ENCODE measurements around the gene OLFML2A. TPM values are rescaled to one million over a fixed set of nuclear protein-coding genes. Genes with fewer than 3 reads are reported as not detected.

OLFML2A gene
- total RNA-seq, 1 experiment from 2014 or later = 5.8 TPM

GRCh38 chr9:124741662-124742061 lies 35.3 kb upstream of the OLFML2A start:
- H3K9me3 ChIP-seq (ENCODE audit: control insufficient read depth, low read depth, low read length) = no peaks in the 10 kb centered on the region
- H3K9me3 Mint-ChIP-seq = no peaks in the 10 kb centered on the region
- no peak overlapping the region for H3K56ac ChIP-seq (ENCODE audit: insufficient read length, low read depth, low read length)
- no peak overlapping the region for H4K91ac ChIP-seq (ENCODE audit: insufficient read length, low read depth, low read length)
- peaks cover 4% of the 10 kb centered on the region; the same call in 1 of the 2 replicates for H3K4me1 ChIP-seq (ENCODE audit: insufficient read depth, low read length)
- H3K79me1 ChIP-seq (ENCODE audit: insufficient read depth, low read depth, low read length, poor library complexity, severe bottlenecking) = no peaks in the 10 kb centered on the region
- peaks cover 0 to 12% (median 5%) of the 10 kb centered on the region in 3 experiments; a peak in 5 of 7 replicates for H3K36me3 Mint-ChIP-seq (ENCODE audit: insufficient read depth in 1 of 3, low read depth in 3 of 3)
- no peak overlapping the region for H2BK15ac ChIP-seq (ENCODE audit: low read depth, low read length)
- no peak overlapping the region for H4K8ac ChIP-seq (replicated peaks; ENCODE audit: insufficient read length, low read depth, low read length)
- no peak overlapping the region for H3K4me2 ChIP-seq (ENCODE audit: insufficient read depth, insufficient read length, low read length)
- H4K5ac ChIP-seq (ENCODE audit: insufficient read length, low read depth, low read length) = no peak overlapping the region
- H3K27me3 Mint-ChIP-seq (ENCODE audit: low read depth) = no peaks in the 10 kb centered on the region
- no peak overlapping the region for H3K14ac ChIP-seq (ENCODE audit: insufficient read depth, low read length)
- DNase-seq = no peak
- H3K18ac ChIP-seq (ENCODE audit: insufficient read length, low read depth, low read length) = no peak overlapping the region
- no peak overlapping the region for H3T11ph ChIP-seq (ENCODE audit: low read length)
- H4K20me1 ChIP-seq (ENCODE audit: control insufficient read depth, insufficient read depth, insufficient read length) = no peaks in the 10 kb centered on the region
- H3K27ac Mint-ChIP-seq = peak overlapping the region in 2 of 3 experiments; percentile 10 to 66; a peak in 4 of 7 replicates
- no peaks in the 10 kb centered on the region for H3K27me3 ChIP-seq (ENCODE audit: insufficient read depth, low read length)
- peaks cover 11 to 18% of the 10 kb centered on the region in 2 experiments for H3K4me1 Mint-ChIP-seq
- no peak overlapping the region for H2AK5ac ChIP-seq (ENCODE audit: insufficient read length, low read length)
- no peak overlapping the region for H2BK12ac ChIP-seq (ENCODE audit: insufficient read length, low read depth, low read length)
- no peak overlapping the region for H3K9ac ChIP-seq (ENCODE audit: extremely low read depth, insufficient read length, low read length)
- no peaks in the 10 kb centered on the region for H3K23me2 ChIP-seq (ENCODE audit: insufficient read length, low read depth, low read length, poor library complexity, severe bottlenecking)
- no CpG with 5 or more reads among the region's 4 CpGs for WGBS (ENCODE audit: extremely low coverage, insufficient read length, low lambda C conversion rate)
- no peak overlapping the region for H3K27ac ChIP-seq (ENCODE audit: insufficient read length, low read depth, low read length)
- no peak overlapping the region for H2BK5ac ChIP-seq (ENCODE audit: insufficient read length, low read length)
- H3K79me2 ChIP-seq (ENCODE audit: insufficient read depth, low read length) = peaks cover 13% of the 10 kb centered on the region; the same call in 1 of the 2 replicates
- H3K23ac ChIP-seq (ENCODE audit: insufficient read length, low read depth, low read length) = no peak overlapping the region
- no peak overlapping the region for H3K4me3 Mint-ChIP-seq
- H2AFZ ChIP-seq (ENCODE audit: low read length) = no peak overlapping the region
- no peak overlapping the region for H3K4ac ChIP-seq (ENCODE audit: low read depth, low read length)
- TF ChIP-seq CTCF (conservative IDR thresholded peaks at IDR 0.05) = no peak
- no peak overlapping the region for H2BK120ac ChIP-seq (ENCODE audit: low read depth, low read length, poor library complexity, severe bottlenecking)
- no peak overlapping the region for H2BK20ac ChIP-seq (ENCODE audit: low read depth, low read length, poor library complexity, severe bottlenecking)
